Thoracic aorta (tissue), 2 donors: ENCODE measurements around the gene LMBR1. TPM values are rescaled to one million over a fixed set of nuclear protein-coding genes. Genes with fewer than 3 reads are reported as not detected.

Experiments
- ATAC-seq: fragments of 150-250 bp; one replicate; pipeline ENCODE4 v1.8.0; 2017; ENCODE audit warnings: low read depth; ENCODE audit not compliant: insufficient number of reproducible peaks, low FRiP score
- DNase-seq: peaks from one replicate; pipeline ENCODE4 v3.0.0-alpha.2; 2020; ENCODE audit warnings: low spot score
- H3K27ac ChIP-seq, 2 donors: fragments of 200-600 bp; sonication (generic); 1 replicate in 1 of 2; 2 replicates in 1 of 2; pipeline ENCODE4 v1.5.1; 2016; ENCODE audit warnings: mild to moderate bottlenecking in 2 of 2, moderate library complexity in 2 of 2
- H3K27me3 ChIP-seq: fragments of 200-600 bp; sonication (generic); replicated peaks from 2 replicates; pipeline ENCODE4 v1.6.0; 2016; ENCODE audit warnings: mild to moderate bottlenecking; ENCODE audit not compliant: insufficient read depth
- H3K36me3 ChIP-seq: fragments of 200-600 bp; sonication (generic); one replicate; pipeline ENCODE4 v1.5.1; 2016
- H3K4me1 ChIP-seq, 2 donors: fragments of 200-600 bp; sonication (generic); 1 replicate in 1 of 2; 2 replicates in 1 of 2; pipeline versions ENCODE4 v1.5.1 to v1.6.0; 2016; ENCODE audit warnings: low read depth in 2 of 2, mild to moderate bottlenecking in 1 of 2; ENCODE audit not compliant: control insufficient read depth in 1 of 2
- H3K4me3 ChIP-seq: fragments of 200-600 bp; sonication (generic); 2 replicates; pipeline ENCODE4 v1.5.1; 2016; ENCODE audit warnings: mild to moderate bottlenecking
- H3K9me3 ChIP-seq: fragments of 200-600 bp; sonication (generic); 2 replicates; pipeline ENCODE4 v1.5.1; 2016
- total RNA-seq, 2 donors: library from RNA; depleted of rRNA; stranded (reverse); fragments of >200 nt; gene quantifications; one replicate each; pipeline versions ENCODE4 v1.1.0 to v1.2.3, GENCODE V29; 2016
- TF ChIP-seq, protein P1 (sequence below): fragments of 200-600 bp; sonication (generic); IDR thresholded peaks from one replicate; pipeline ENCODE4 v1.5.1; 2019; ENCODE audit warnings: antibody characterized with exemption

The LMBR1 gene
- total RNA-seq, 2 donors from 2014 or later: 54.3 to 56.6 TPM

DNA sequence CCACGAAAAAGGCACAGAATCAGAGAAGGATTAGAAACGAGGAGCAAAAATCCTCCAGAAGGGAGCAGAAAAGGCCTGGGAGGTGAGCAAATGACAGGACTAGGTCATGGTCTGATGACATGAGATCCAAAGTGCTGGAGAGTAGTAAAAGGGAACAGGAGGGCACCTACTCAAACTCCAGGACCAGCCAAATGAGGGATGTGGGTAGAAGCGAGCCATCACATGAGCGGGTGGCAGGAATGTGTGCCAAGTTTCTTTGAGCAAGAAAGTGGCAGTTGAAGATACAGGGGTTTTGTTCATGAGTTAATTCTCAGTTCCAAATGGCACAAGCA lies 139.8 kb downstream of the LMBR1 start:
- no peak for ATAC-seq

DNA sequence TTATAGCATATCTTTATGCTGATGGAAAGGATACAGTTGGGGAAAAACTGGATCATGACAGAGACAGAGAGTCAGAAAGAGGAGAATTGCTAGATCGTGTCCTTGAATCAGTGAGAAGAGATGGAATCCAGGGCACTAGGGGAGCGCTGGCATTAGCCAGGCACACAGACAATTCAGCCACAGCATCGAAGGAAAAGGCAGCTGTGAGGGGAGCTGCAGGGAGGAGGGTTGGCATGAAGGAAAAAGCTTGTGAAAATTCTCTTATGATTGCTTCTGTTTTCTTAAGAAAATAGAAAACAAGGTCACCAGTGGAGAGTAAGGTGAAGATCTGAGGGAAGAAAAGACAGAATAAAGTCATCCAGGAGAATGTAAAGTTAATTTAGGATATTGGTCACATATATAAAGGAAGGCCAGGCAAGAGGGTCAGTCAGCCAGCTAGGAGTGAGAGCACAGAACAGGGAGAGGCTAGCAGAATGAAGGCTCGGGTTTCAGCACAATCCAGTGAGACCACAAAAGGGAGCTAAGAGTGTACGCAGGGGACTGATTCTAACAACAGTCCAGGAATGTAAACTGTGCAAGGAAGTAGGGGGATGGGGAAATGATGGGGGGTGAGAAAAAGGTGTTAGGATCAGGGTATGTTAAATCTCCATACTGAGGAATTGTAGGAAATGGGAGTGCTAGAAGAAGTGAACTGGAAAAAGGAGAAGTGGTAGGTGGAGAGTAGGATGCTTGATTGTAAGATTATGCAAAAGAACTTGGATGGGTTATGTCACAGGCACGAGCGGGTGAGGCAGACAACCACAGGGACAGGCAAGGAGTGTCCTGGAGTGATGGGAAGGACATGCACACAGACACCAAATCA lies 140.4 kb downstream of the LMBR1 start:
- H3K27ac ChIP-seq: no peak overlapping the region
- ATAC-seq (no peak), DNase-seq (no peak)
- TF ChIP-seq, protein P1, sequence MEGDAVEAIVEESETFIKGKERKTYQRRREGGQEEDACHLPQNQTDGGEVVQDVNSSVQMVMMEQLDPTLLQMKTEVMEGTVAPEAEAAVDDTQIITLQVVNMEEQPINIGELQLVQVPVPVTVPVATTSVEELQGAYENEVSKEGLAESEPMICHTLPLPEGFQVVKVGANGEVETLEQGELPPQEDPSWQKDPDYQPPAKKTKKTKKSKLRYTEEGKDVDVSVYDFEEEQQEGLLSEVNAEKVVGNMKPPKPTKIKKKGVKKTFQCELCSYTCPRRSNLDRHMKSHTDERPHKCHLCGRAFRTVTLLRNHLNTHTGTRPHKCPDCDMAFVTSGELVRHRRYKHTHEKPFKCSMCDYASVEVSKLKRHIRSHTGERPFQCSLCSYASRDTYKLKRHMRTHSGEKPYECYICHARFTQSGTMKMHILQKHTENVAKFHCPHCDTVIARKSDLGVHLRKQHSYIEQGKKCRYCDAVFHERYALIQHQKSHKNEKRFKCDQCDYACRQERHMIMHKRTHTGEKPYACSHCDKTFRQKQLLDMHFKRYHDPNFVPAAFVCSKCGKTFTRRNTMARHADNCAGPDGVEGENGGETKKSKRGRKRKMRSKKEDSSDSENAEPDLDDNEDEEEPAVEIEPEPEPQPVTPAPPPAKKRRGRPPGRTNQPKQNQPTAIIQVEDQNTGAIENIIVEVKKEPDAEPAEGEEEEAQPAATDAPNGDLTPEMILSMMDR: no peak
- no peaks in the 10 kb centered on the region for H3K27me3 ChIP-seq
- H3K4me3 ChIP-seq: no peak overlapping the region
- H3K4me1 ChIP-seq: no peaks in the 10 kb centered on the region
- no peaks in the 10 kb centered on the region for H3K9me3 ChIP-seq
- no peaks in the 10 kb centered on the region for H3K36me3 ChIP-seq

More for the DNA sequence above, 139.8 kb downstream of the LMBR1 start:
- Histone ChIP-seq H3K36me3 (no peaks in the 10 kb centered on the region), H3K4me3 (no peak overlapping the region), H3K27ac (no peak overlapping the region), H3K9me3 (no peaks in the 10 kb centered on the region), H3K4me1 (no peaks in the 10 kb centered on the region), H3K27me3 (no peaks in the 10 kb centered on the region)
- DNase-seq: no peak
- TF ChIP-seq, protein P1: no peak

DNA sequence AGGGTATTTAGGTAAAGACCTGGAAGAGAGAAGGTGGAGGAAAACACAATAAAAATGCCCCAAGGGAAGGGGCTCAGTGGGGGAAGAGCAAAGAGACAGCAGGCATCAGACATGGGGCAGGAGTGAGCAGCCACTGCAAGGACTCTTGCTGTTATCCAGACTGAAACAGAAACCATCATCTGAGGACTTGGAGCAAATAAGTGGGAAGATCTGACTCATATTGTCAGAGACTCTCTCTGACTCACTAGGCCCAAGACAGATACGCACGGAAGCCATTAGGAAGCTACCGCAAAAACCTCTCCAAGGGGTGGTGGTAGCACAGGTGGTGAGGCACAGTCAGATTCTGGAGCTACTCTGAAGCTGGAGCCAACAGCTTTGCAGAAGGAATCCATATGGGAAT lies 141.7 kb downstream of the LMBR1 start:
- no peaks in the 10 kb centered on the region for H3K9me3 ChIP-seq
- no peaks in the 10 kb centered on the region for H3K36me3 ChIP-seq
- no peak for ATAC-seq
- H3K4me3 ChIP-seq: no peak overlapping the region
- no peak for DNase-seq
- TF ChIP-seq, protein P1: no peak
- no peaks in the 10 kb centered on the region for H3K4me1 ChIP-seq
- H3K27me3 ChIP-seq: no peaks in the 10 kb centered on the region
- H3K27ac ChIP-seq: no peak overlapping the region

DNA sequence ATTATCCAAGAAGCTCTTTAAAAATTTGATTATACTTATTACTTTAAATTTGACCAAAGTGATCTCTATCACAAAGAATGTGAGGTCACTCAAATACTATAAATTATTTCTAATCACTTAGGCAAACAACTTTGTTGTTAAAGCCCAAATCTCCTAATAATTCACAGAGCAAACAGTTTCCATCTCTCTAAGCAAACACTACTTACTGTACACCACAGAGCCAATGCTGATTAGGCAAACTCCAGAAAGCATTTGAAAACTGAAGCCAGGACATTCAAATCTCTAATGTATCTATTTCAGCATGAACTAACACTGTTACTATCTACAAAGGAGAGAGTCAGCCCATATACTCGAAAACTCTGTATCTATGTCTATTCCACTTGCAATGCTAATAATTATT lies 145.3 kb downstream of the LMBR1 start:
- no peaks in the 10 kb centered on the region for H3K36me3 ChIP-seq
- no peak overlapping the region for H3K4me3 ChIP-seq
- no peaks in the 10 kb centered on the region for H3K9me3 ChIP-seq
- ATAC-seq (no peak), DNase-seq (no peak)
- H3K27ac ChIP-seq: no peak overlapping the region
- H3K4me1 ChIP-seq: no peaks in the 10 kb centered on the region
- TF ChIP-seq, protein P1: no peak
- H3K27me3 ChIP-seq: no peaks in the 10 kb centered on the region

DNA sequence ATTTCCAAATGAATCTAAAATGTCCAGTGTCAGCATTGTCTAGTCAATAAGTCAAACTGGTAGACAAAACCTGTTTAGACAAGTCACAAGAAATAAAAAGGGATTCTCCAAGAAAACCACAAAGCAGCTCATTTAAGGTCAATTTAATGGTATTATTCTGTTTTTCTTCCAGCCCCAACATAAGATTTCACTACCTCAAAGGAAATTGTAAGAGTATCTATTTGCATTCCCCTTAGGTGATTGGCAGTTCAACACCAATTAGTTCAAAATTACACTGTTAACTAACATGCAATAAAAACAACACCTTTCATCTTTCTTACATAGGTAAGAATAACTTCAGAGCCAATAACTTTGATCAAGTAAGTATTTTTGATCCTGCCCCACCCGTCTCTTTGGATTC lies 146.1 kb downstream of the LMBR1 start:
- TF ChIP-seq, protein P1: no peak
- H3K27ac ChIP-seq: no peak overlapping the region
- no peaks in the 10 kb centered on the region for H3K4me1 ChIP-seq
- H3K36me3 ChIP-seq: no peaks in the 10 kb centered on the region
- H3K27me3 ChIP-seq: no peaks in the 10 kb centered on the region
- ATAC-seq (no peak), DNase-seq (no peak)
- no peak overlapping the region for H3K4me3 ChIP-seq
- H3K9me3 ChIP-seq: no peaks in the 10 kb centered on the region
